ENCODE results near the gene SLC22A13.

GRCh38 chr3:38268522-38268921 lies 2.9 kb downstream of the SLC22A13 start:
- no peak for TF ChIP-seq POLR2AphosphoS5 (IDR thresholded peaks at IDR 0.05; ENCODE audit: low read depth, low read length)
- TF ChIP-seq CTCF (IDR thresholded peaks at IDR 0.05) = no peak
